Measurements from ENCODE around the gene PADI2. TPM values are rescaled to one million over a fixed set of nuclear protein-coding genes. Genes with fewer than 3 reads are reported as not detected.

PADI2 gene
- total and polyA plus RNA-seq, 2 donors (not counting 1 experiment from before 2014, with no cell fraction given) = 0.25 to 14.2 TPM

DNA sequence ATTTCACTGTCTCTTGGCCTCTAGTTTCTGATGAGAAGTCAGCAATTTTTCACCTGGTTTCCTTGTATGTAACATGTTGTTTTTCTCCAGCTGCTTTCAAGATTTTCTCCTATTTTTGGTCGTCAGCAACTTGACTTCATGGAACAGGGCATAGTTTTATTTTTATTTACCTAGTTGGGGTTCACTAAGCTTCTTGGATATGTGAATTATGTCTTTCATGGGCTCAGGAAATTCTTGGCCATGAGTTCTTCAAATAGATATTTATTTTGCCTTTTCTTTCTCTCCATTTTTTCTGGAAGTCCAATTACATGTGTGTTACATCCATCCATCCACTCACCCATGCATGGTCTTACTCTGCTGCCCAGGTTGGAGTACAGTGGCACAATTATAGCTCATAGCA is 79.1 kb downstream of the PADI2 start:
- no CpG with 5 or more reads among the region's 1 CpG for WGBS (ENCODE audit: insufficient coverage)
- H3K4me2 ChIP-seq (replicated peaks; ENCODE audit: low read depth, low read length, poor library complexity, severe bottlenecking) = no peak overlapping the region
- H3K4me1 ChIP-seq (ENCODE audit: control insufficient read depth in 2 of 2, insufficient read depth in 2 of 2, low read length in 2 of 2) = peaks cover 0 to 2% of the 10 kb centered on the region in 2 donors
- H3K36me3 ChIP-seq (replicated peaks in 1 of 2; ENCODE audit: control extremely low read depth in 1 of 2, control insufficient read depth in 1 of 2, extremely low read depth in 1 of 2, insufficient read depth in 2 of 2, low read length in 1 of 2) = peaks cover 0 to 51% of the 10 kb centered on the region in 2 experiments
- ChIA-PET POLR2A (no interaction called here), CTCF (no interaction called here)
- H3K9me3 ChIP-seq (ENCODE audit: control extremely low read depth in 1 of 3, control insufficient read depth in 2 of 3, insufficient read depth in 1 of 3, low read length in 2 of 3) = no peaks in the 10 kb centered on the region
- Mint-ChIP-seq H3K4me3 (no peak overlapping the region), H3K4me1 (peaks cover 10% of the 10 kb centered on the region), H3K9me3 (ENCODE audit: insufficient read depth) (no peaks in the 10 kb centered on the region), H3K27me3 (no peaks in the 10 kb centered on the region), H3K27ac (no peak overlapping the region)
- no peak overlapping the region for H2AFZ ChIP-seq (ENCODE audit: insufficient read depth, low read depth, low read length, poor library complexity, severe bottlenecking)
- no peak overlapping the region for H3K4me3 ChIP-seq (ENCODE audit: control extremely low read depth in 1 of 5, extremely low read depth in 1 of 5, insufficient read depth in 1 of 5, low read depth in 2 of 5, low read length in 4 of 5)
- no peak overlapping the region for H3K27ac ChIP-seq (ENCODE audit: low read length in 2 of 2)
- no peak overlapping the region for H3K9ac ChIP-seq (ENCODE audit: low read length)
- no peak for TF ChIP-seq EZH2 (IDR thresholded peaks at IDR 0.05; ENCODE audit: borderline replicate concordance, insufficient read depth, low read depth, low read length, poor library complexity, severe bottlenecking)
- TF ChIP-seq, protein P1, sequence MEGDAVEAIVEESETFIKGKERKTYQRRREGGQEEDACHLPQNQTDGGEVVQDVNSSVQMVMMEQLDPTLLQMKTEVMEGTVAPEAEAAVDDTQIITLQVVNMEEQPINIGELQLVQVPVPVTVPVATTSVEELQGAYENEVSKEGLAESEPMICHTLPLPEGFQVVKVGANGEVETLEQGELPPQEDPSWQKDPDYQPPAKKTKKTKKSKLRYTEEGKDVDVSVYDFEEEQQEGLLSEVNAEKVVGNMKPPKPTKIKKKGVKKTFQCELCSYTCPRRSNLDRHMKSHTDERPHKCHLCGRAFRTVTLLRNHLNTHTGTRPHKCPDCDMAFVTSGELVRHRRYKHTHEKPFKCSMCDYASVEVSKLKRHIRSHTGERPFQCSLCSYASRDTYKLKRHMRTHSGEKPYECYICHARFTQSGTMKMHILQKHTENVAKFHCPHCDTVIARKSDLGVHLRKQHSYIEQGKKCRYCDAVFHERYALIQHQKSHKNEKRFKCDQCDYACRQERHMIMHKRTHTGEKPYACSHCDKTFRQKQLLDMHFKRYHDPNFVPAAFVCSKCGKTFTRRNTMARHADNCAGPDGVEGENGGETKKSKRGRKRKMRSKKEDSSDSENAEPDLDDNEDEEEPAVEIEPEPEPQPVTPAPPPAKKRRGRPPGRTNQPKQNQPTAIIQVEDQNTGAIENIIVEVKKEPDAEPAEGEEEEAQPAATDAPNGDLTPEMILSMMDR (IDR thresholded peaks at IDR 0.05) = no peak
- DNase-seq (no peak), ATAC-seq (ENCODE audit: low read depth) (no peak)
- intact Hi-C loops (cut with micrococcal nuclease) = no loop called here
- peaks cover 12% of the 10 kb centered on the region for H4K20me1 ChIP-seq (ENCODE audit: control insufficient read depth, insufficient read depth, low read length, poor library complexity, severe bottlenecking)
- peaks cover 56% of the 10 kb centered on the region for H3K79me2 ChIP-seq (ENCODE audit: control insufficient read depth, insufficient read depth, low read length)
- no peaks in the 10 kb centered on the region for H3K27me3 ChIP-seq (replicated peaks in 1 of 4; ENCODE audit: control extremely low read depth in 1 of 4, control insufficient read depth in 3 of 4, insufficient read depth in 4 of 4, low read length in 3 of 4)

- H2AFZ ChIP-seq (ENCODE audit: insufficient read depth, low read depth, low read length, poor library complexity, severe bottlenecking) = no peak overlapping the region
- no peaks in the 10 kb centered on the region for H3K27me3 ChIP-seq (replicated peaks in 1 of 4; ENCODE audit: control extremely low read depth in 1 of 4, control insufficient read depth in 3 of 4, insufficient read depth in 4 of 4, low read length in 3 of 4)
- Mint-ChIP-seq H3K27ac (no peak overlapping the region), H3K4me1 (peaks cover 6% of the 10 kb centered on the region), H3K27me3 (no peaks in the 10 kb centered on the region), H3K4me3 (no peak overlapping the region), H3K9me3 (ENCODE audit: insufficient read depth) (no peaks in the 10 kb centered on the region)
- peaks cover 13% of the 10 kb centered on the region for H4K20me1 ChIP-seq (ENCODE audit: control insufficient read depth, insufficient read depth, low read length, poor library complexity, severe bottlenecking)
- no peaks in the 10 kb centered on the region for H3K4me1 ChIP-seq (ENCODE audit: control insufficient read depth in 2 of 2, insufficient read depth in 2 of 2, low read length in 2 of 2)
- no peak overlapping the region for H3K4me2 ChIP-seq (replicated peaks; ENCODE audit: low read depth, low read length, poor library complexity, severe bottlenecking)
- H3K9me3 ChIP-seq (ENCODE audit: control extremely low read depth in 1 of 3, control insufficient read depth in 2 of 3, insufficient read depth in 1 of 3, low read length in 2 of 3) = no peaks in the 10 kb centered on the region
- TF ChIP-seq, protein P1 (IDR thresholded peaks at IDR 0.05) = no peak
- no peak for TF ChIP-seq EZH2 (IDR thresholded peaks at IDR 0.05; ENCODE audit: borderline replicate concordance, insufficient read depth, low read depth, low read length, poor library complexity, severe bottlenecking)
- no peak for DNase-seq
- H3K27ac ChIP-seq (ENCODE audit: low read length in 2 of 2) = no peak overlapping the region
- H3K4me3 ChIP-seq (ENCODE audit: control extremely low read depth in 1 of 5, extremely low read depth in 1 of 5, insufficient read depth in 1 of 5, low read depth in 2 of 5, low read length in 4 of 5) = no peak overlapping the region
- peaks cover 2 to 54% of the 10 kb centered on the region in 2 experiments for H3K36me3 ChIP-seq (replicated peaks in 1 of 2; ENCODE audit: control extremely low read depth in 1 of 2, control insufficient read depth in 1 of 2, extremely low read depth in 1 of 2, insufficient read depth in 2 of 2, low read length in 1 of 2)
- ATAC-seq (ENCODE audit: low read depth) = no peak
- WGBS (ENCODE audit: insufficient coverage) = no CpG with 5 or more reads among the region's 2 CpGs
- ChIA-PET CTCF (no interaction called here), POLR2A (no interaction called here)
- peaks cover 52% of the 10 kb centered on the region for H3K79me2 ChIP-seq (ENCODE audit: control insufficient read depth, insufficient read depth, low read length)
- intact Hi-C loops (cut with micrococcal nuclease) = no loop called here
- H3K9ac ChIP-seq (ENCODE audit: low read length) = no peak overlapping the region
These were observed 79.7 kb downstream of the PADI2 start for GRCh38 chr1:17039522-17039921.

Data from B cell (primary cell).